Cardiac septum (tissue), 1 donor: ENCODE measurements around the gene PARPBP. TPM values are rescaled to one million over a fixed set of nuclear protein-coding genes. Genes with fewer than 3 reads are reported as not detected.
"Not testable (repeated sequence)": the region's sequence is repeated elsewhere in the genome, so short reads cannot be mapped to it uniquely, and the experiment has no call there.

Experiments
- DNase-seq: peaks from one replicate; pipeline ENCODE4 v3.0.0-alpha.2; 2020; ENCODE audit warnings: low spot score
- intact Hi-C: fragments of 100-400 bp; cut with DNase I; formaldehyde crosslinking; loops from one replicate; pipeline ENCODE4 v1.14.0; 2022
- total RNA-seq: library from RNA; stranded (reverse); fragmentation: NEBNext Ultra II Directional; extraction: Animal tissue kit (Norgen Biotek cat#: 25700); gene quantifications from one replicate; pipeline ENCODE4 v1.2.1, GENCODE V29; 2021
- donor health status: DM: no; HTN: no; CAD: no.

Gene PARPBP
- total RNA-seq, 1 donor from 2014 or later = 0.51 TPM

- DNase-seq = no peak
- intact Hi-C loops = no loop called here
These were observed 112.1 kb downstream of the PARPBP start for GRCh38 chr12:102232036-102232435.

GRCh38 chr12:102232446-102232845 lies 112.5 kb downstream of the PARPBP start:
- DNase-seq = no peak
- intact Hi-C loops = no loop called here

GRCh38 chr12:102234599-102234998 lies 114.6 kb downstream of the PARPBP start:
- no peak for DNase-seq
- intact Hi-C loops = no loop called here

- intact Hi-C loops, DNase-seq: not testable (repeated sequence)
These were observed 120.9 kb downstream of the PARPBP start for GRCh38 chr12:102240859-102241258.

Other genes starting within 250 kb of the PARPBP start
- 5.4 TPM for gene DRAM1, start 242.6 kb upstream of the PARPBP start, total RNA-seq
- gene WASHC3, start 58.2 kb upstream of the PARPBP start, total RNA-seq = 38.5 TPM
- 16.0 TPM for gene NUP37, start 69 bp upstream of the PARPBP start, total RNA-seq
- gene PMCH, start 77.7 kb downstream of the PARPBP start, total RNA-seq = not detected